Liver (tissue), 3 donors: ENCODE measurements around the gene THRB.

ENCODE experiments used
- EGR1 ChIP-seq, 2 donors: IDR thresholded peaks; 2 replicates each; pipeline ENCODE4 v1.6.1; 2016 to 2018; ENCODE audit warnings: antibody characterized with exemption in 2 of 2, low read depth in 2 of 2
- FOXA1 ChIP-seq: IDR thresholded peaks from 2 replicates; pipeline ENCODE4 v1.6.1; 2016; ENCODE audit warnings: antibody characterized with exemption
- GABPA ChIP-seq, 2 donors: IDR thresholded peaks in 1 of 2; conservative IDR thresholded peaks in 1 of 2; 2 replicates each; pipeline ENCODE4 v1.6.1; 2016; ENCODE audit warnings: antibody characterized with exemption in 2 of 2, mild to moderate bottlenecking in 1 of 2, moderate library complexity in 1 of 2
- HNF4G ChIP-seq: IDR thresholded peaks from 2 replicates; pipeline ENCODE4 v1.6.1; 2016; ENCODE audit warnings: antibody characterized with exemption
- JUND ChIP-seq, 2 donors: IDR thresholded peaks; 2 replicates each; pipeline ENCODE4 v1.6.1; 2016; ENCODE audit warnings: antibody characterized with exemption in 2 of 2
- RAD21 ChIP-seq, 2 donors: IDR thresholded peaks; 2 replicates each; pipeline ENCODE4 v1.6.1; 2016; ENCODE audit warnings: antibody characterized with exemption in 2 of 2, mild to moderate bottlenecking in 2 of 2
- RXRA ChIP-seq, 2 donors: IDR thresholded peaks; 2 replicates each; pipeline ENCODE4 v1.6.1; 2017 to 2018; ENCODE audit warnings: antibody characterized with exemption in 2 of 2, mild to moderate bottlenecking in 1 of 2
- SP1 ChIP-seq: IDR thresholded peaks from 2 replicates; pipeline ENCODE4 v1.6.1; 2018; ENCODE audit warnings: antibody characterized with exemption, mild to moderate bottlenecking
- TAF1 ChIP-seq: conservative IDR thresholded peaks from 2 replicates; pipeline ENCODE4 v1.6.1; 2016; ENCODE audit warnings: antibody characterized with exemption, mild to moderate bottlenecking
- TF ChIP-seq, protein P1 (sequence below): fragments of 150-350 bp; IDR thresholded peaks from 2 replicates; pipeline ENCODE4 v1.5.1; 2017; ENCODE audit warnings: improper control_type of control experiment, low read depth, low read length; ENCODE audit not compliant: missing input control
- TF ChIP-seq, protein P2 (sequence below): IDR thresholded peaks from 2 replicates; pipeline ENCODE4 v1.6.1; 2016; ENCODE audit warnings: antibody characterized with exemption
- TF ChIP-seq, protein P3 (sequence below): IDR thresholded peaks from 2 replicates; pipeline ENCODE4 v1.6.1; 2016; ENCODE audit warnings: antibody characterized with exemption
- TF ChIP-seq, protein P4 (sequence below): IDR thresholded peaks from 2 replicates; pipeline ENCODE4 v1.6.1; 2016; ENCODE audit warnings: antibody characterized with exemption
- TF ChIP-seq, protein P5 (sequence below): IDR thresholded peaks from 2 replicates; pipeline ENCODE4 v1.6.1; 2016; ENCODE audit warnings: antibody characterized with exemption, mild to moderate bottlenecking
- donor health status: healthy.
- donor health status: healthy.

DNA sequence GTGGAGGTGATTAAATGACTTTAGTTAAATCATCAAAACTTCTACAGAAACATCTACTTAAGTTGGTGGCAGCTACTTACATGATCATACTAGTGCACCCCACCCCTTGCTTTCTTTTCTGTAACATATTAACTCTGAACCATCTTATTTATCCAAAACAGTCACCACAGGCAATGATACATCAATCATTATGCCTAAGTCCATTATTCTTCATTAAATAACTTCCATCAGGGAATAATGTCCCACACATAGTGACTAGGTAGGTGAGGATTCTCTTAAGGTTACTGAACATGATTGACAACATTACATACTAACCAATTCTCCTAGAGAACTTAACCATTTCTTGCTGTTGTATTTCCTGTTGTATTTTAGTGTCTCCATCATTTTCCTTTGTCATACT is 339.4 kb downstream of the THRB start:
- TF ChIP-seq, protein P1, sequence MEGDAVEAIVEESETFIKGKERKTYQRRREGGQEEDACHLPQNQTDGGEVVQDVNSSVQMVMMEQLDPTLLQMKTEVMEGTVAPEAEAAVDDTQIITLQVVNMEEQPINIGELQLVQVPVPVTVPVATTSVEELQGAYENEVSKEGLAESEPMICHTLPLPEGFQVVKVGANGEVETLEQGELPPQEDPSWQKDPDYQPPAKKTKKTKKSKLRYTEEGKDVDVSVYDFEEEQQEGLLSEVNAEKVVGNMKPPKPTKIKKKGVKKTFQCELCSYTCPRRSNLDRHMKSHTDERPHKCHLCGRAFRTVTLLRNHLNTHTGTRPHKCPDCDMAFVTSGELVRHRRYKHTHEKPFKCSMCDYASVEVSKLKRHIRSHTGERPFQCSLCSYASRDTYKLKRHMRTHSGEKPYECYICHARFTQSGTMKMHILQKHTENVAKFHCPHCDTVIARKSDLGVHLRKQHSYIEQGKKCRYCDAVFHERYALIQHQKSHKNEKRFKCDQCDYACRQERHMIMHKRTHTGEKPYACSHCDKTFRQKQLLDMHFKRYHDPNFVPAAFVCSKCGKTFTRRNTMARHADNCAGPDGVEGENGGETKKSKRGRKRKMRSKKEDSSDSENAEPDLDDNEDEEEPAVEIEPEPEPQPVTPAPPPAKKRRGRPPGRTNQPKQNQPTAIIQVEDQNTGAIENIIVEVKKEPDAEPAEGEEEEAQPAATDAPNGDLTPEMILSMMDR = no peak
- TF ChIP-seq RXRA (IDR thresholded peaks at IDR 0.05) (no peak), EGR1 (IDR thresholded peaks at IDR 0.05; ENCODE audit: low read depth in 2 of 2) (no peak), GABPA (IDR thresholded peaks at IDR 0.05 in 1 of 2, conservative IDR thresholded peaks at IDR 0.05 in 1 of 2) (no peak), RAD21 (IDR thresholded peaks at IDR 0.05) (no peak), TAF1 (no peak), SP1 (no peak), FOXA1 (no peak), JUND (IDR thresholded peaks at IDR 0.05) (no peak), HNF4G (no peak)
- TF ChIP-seq, protein P2, sequence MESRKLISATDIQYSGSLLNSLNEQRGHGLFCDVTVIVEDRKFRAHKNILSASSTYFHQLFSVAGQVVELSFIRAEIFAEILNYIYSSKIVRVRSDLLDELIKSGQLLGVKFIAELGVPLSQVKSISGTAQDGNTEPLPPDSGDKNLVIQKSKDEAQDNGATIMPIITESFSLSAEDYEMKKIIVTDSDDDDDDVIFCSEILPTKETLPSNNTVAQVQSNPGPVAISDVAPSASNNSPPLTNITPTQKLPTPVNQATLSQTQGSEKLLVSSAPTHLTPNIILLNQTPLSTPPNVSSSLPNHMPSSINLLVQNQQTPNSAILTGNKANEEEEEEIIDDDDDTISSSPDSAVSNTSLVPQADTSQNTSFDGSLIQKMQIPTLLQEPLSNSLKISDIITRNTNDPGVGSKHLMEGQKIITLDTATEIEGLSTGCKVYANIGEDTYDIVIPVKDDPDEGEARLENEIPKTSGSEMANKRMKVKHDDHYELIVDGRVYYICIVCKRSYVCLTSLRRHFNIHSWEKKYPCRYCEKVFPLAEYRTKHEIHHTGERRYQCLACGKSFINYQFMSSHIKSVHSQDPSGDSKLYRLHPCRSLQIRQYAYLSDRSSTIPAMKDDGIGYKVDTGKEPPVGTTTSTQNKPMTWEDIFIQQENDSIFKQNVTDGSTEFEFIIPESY = no peak
- TF ChIP-seq, protein P3, sequence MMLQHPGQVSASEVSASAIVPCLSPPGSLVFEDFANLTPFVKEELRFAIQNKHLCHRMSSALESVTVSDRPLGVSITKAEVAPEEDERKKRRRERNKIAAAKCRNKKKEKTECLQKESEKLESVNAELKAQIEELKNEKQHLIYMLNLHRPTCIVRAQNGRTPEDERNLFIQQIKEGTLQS = no peak
- TF ChIP-seq, protein P4, sequence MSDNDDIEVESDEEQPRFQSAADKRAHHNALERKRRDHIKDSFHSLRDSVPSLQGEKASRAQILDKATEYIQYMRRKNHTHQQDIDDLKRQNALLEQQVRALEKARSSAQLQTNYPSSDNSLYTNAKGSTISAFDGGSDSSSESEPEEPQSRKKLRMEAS = no peak
- TF ChIP-seq, protein P5, sequence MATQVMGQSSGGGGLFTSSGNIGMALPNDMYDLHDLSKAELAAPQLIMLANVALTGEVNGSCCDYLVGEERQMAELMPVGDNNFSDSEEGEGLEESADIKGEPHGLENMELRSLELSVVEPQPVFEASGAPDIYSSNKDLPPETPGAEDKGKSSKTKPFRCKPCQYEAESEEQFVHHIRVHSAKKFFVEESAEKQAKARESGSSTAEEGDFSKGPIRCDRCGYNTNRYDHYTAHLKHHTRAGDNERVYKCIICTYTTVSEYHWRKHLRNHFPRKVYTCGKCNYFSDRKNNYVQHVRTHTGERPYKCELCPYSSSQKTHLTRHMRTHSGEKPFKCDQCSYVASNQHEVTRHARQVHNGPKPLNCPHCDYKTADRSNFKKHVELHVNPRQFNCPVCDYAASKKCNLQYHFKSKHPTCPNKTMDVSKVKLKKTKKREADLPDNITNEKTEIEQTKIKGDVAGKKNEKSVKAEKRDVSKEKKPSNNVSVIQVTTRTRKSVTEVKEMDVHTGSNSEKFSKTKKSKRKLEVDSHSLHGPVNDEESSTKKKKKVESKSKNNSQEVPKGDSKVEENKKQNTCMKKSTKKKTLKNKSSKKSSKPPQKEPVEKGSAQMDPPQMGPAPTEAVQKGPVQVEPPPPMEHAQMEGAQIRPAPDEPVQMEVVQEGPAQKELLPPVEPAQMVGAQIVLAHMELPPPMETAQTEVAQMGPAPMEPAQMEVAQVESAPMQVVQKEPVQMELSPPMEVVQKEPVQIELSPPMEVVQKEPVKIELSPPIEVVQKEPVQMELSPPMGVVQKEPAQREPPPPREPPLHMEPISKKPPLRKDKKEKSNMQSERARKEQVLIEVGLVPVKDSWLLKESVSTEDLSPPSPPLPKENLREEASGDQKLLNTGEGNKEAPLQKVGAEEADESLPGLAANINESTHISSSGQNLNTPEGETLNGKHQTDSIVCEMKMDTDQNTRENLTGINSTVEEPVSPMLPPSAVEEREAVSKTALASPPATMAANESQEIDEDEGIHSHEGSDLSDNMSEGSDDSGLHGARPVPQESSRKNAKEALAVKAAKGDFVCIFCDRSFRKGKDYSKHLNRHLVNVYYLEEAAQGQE = no peak
